DMS 273 treated with DMSO at 0.1 percent for 48 hours (cell line): Measurements from ENCODE around the gene CFAP77.

Experiments
- DNase-seq: peaks from one replicate; lab custom pipeline; 2025; lab: John Stamatoyannopoulos, UW

The CFAP77 gene

DNA sequence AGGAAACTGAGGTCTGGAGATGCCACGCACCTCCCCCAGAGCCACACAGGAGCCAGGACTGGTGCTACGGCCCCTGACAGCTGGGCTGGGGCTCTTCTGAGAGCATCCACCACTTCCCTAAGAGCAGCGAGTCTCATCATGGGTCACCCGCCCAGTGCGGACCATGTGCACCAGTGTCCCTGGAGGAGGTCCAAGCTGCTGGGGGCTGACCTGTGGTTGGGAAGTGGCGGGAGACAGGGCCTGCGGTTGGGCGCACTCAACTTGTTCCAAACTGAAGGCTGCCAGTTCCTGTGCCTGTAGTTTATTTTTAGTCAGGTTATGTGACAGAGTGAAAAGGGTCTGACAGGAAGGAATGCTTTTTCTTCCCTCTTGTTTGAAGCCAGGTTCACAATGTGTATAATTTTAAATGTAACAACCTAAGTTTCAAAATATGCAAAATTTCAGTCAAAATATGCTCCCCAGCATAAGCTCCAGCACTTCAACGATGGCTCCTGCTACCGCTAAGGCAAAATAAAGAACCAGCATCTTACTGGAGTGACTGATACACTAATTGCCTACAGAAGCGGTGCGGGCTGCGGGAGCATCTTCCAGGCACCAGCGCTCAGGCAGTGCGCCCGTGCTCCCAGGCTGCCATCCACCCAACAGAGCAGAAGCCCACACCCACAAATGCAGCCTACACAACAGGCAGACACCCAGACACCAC lies 187.2 kb downstream of the CFAP77 start:
- no peak for DNase-seq

DNA sequence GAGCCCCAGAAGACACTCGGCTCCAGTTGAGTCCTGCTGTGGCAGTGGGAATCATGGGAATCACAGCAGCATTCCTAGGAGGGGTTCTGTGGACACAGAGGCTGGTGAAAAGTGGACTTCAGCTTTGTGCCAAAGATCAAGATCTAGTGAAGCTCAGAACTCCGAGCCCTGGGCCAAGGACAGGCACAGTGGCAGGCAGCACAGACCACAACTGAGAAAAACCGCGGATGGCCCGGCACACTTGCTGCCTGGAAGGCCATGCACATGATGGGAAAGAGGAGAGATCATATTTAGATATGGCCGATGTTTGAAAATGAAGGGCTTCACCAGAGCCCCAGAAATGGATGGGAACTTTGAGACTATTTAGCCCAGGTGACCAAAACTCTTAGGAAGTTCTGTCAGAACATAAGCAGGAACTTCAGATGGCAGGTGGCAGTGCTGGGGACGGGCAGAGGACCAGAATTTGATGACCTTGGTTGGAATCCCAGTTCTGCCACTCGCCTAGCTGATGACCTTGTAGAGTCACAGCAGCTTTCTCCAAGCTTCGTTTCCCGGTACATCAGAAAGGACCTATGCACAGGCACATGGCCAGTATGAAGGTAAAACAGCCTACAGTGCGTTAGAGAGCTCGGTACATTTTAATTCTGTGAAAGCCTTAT lies 190.4 kb downstream of the CFAP77 start:
- no peak for DNase-seq

DNA sequence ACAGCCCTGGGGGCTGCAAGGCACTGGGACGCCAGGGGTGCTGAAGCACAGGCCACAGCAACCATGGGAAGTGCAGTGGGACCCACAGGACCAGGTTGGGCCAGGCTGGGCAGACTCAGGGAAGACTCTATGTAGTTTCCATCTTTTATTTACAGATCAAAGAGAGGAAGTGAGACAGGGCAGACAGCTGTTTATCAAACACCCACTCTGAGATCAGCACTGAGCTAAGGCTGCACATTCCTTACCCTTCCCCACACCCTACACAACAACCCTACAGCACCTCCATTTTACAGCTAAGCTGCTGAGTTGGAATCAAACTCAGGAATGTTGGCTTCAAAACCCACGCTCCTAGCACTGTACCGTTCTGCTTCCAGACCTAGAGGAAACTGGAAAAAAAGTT lies 192.2 kb downstream of the CFAP77 start:
- no peak for DNase-seq

DNA sequence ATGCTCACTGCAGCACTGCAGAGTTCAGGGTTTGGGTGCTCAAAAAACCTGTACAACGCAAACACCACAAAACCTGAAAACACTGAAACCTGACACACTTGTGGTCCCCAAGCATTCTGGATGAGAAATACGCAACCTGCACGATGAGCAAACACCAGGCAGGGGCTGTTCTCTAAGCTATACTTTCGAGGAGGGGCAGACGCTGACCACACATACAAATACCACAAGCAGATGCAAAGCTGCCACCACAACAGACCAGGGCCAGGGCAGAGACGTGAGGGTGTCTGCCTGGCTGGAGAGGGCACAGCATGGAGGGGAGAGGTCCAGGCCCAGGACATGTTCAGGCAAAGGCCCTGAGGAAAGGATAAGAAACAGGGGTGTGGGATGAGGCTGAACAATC lies 195.4 kb downstream of the CFAP77 start:
- DNase-seq: no peak

DNA sequence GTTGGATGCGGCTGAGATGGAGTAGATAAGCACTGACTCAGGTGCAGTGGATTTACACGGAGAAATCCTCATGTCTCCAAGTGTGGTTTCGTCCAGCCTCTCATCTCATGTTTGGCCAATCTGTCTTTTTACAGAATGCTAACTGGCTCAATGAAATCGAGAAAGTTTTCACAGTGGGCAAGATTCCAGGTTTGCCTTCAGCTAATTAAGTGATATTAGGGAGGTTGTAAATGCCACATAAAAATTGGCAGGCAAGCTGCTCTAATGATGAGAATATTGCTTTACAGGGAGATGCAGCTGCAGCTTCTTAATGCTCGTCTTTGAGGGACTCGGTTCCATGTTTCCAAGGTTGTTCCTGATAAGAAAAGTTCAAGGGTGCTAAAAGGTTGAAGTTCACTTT lies 196.1 kb downstream of the CFAP77 start:
- no peak for DNase-seq

DNA sequence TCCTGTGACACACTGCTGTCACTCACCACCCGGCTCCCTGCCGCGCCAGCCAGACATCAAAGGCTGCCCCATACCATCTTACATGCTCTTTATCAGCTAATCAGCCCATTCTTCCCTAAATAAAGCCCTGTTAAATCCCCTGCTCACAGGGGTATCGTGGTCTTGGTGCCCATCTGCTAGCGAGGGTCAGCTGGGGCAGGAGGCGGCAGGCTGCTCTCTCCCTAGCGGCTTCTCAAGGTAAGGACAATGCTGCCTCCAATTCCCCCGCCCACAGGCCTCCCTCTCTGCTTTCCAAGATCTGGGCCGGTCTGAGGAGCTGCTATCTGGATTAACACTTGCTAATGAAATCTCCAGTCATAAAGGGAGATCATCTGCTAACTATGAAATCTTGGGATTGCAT lies 199.2 kb downstream of the CFAP77 start:
- DNase-seq: no peak

DNA sequence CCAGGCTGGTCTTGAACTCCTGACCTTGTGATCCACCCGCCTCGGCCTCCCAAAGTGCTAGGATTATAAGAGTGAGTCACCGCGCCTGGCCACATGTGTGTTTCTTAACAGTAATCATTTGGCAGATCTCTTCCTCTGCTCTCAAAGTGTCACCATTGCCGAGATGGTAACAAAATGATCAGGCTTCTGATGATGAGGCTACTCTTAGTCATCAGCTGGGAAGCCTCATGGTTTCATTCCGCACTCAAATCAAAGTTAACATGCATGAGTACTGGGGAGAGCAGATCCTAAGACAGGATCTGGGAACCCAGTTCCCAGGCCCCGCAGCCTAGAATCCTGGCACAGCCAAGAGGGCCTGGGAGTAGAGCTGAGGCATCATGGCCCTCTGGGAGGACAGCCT lies 199.8 kb downstream of the CFAP77 start:
- DNase-seq: no peak

DNA sequence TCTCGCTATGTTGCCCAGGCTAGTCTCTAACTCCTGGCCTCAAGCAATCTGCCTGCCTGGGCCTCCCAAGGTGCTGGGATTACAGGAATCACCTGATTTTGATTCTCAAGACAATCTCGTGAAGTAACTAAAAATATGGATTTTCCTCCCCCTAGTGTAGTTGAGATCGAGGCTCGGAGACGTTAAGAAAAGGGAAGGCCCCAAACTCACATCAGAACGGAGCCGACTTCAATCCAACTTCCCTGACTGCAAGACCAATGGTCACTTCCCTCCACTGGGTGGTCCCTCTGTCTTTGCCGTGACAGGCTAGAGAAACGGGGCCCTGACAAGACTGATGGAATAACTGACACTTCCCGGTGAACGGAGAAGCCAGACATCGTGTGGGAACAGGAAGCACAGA lies 200.7 kb downstream of the CFAP77 start:
- peak; percentile 39 for DNase-seq

DNA sequence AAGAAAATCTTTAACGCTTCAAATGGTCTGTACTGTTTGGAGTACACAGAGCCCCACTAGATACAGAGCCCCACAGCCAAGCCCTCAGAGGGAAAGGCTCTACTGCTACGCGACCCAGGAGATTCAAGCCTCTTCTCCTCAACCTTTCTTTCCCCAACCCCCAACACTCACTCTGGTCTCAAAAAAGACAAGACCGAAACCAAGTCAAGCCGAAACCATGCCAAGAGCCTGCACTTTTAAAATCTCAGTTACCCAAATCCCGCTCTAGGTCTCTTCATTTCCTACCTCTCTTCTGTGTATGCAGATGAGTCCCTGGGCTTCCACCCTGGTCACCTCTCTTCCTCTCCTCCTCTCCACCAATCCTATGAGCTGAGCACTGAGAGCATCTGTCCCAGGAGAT lies 204.3 kb downstream of the CFAP77 start:
- DNase-seq: no peak

DNA sequence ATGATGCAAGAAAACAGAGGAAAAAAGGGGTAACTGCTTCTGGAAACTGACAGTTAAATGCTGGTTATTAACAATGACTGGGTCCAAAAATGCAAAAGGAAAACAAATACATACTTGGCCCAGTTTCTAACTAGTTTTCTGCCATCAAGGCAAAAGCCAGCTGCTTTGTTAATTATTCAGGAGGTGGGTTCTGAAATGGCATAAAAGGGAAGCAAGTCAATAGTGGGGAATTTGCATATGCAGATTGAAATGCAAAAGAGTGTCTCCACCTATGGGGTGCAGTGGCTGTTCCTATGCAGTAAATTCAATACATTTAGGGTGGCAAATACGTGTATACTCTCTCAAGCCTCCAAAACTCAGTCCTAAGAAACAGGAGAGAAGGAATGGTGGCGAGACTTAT lies 205.8 kb downstream of the CFAP77 start:
- no peak for DNase-seq

DNA sequence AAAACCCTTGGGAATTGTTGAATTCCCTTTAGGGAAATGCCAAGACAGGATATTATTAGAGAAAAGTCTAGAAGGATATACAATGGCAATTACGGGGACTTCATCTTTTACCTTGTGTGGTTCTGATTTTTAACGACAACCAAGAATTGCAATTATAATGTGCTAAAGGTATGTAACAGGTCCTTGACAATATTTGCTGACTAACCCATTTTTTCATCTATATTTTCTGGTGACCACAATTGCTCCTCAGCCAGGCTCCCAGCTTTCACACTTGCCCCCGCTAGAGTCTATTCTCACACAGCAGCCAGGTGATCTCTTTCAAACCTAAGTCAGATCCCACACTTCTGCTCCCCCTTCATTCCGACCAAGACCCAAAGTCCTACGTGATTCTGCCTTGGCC lies 206.7 kb downstream of the CFAP77 start:
- no peak for DNase-seq

DNA sequence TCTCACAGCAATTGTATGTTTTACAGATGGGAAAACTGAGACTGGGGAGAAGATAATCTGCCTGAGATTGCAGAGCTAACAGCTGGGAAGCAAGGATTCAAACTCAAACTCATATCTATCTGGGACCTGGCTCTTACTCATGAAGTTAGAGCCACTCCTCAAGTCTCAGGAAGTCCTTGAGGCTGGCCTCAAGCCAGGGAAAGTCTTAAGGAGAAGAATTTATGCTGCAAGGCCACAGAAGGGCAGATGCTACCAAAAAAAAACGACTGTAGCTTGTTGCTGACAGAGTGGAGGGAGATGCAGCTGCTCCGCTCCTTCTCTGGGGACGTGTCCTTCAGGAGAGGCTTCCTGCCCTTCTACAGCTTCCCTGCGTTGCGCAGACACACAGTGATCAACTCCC lies 212.1 kb downstream of the CFAP77 start:
- no peak for DNase-seq
